ENCODE measurements around the gene ARL6IP4.

Gene ARL6IP4

GRCh38 chr12:122978507-122978955 lies 1.9 kb upstream of the ARL6IP4 start:
- DNase-seq (ENCODE audit: low read depth in 3 of 3), result no peak

GRCh38 chr12:122979001-122979907 lies 1.2 kb upstream of the ARL6IP4 start:
- no peak for DNase-seq (ENCODE audit: low read depth in 3 of 3)

- DNase-seq (ENCODE audit: low read depth in 3 of 3), result no peak
These were observed 636 bp upstream of the ARL6IP4 start for GRCh38 chr12:122979908-122980182.

- no peak for DNase-seq (ENCODE audit: low read depth in 3 of 3)
These were observed 573 bp downstream of the ARL6IP4 start for GRCh38 chr12:122981036-122981471.

GRCh38 chr12:122981587-122982476 lies 1.4 kb downstream of the ARL6IP4 start:
- DNase-seq (ENCODE audit: low read depth in 3 of 3), result no peak

- DNase-seq (ENCODE audit: low read depth in 3 of 3), result no peak
These were observed 2.0 kb downstream of the ARL6IP4 start for GRCh38 chr12:122982477-122982815.

- DNase-seq (ENCODE audit: low read depth in 3 of 3), result no peak
These were observed 2.7 kb downstream of the ARL6IP4 start for GRCh38 chr12:122982963-122983788.

- no peak for DNase-seq (ENCODE audit: low read depth in 3 of 3)
These were observed 3.5 kb downstream of the ARL6IP4 start for GRCh38 chr12:122983789-122984515.

- DNase-seq (ENCODE audit: low read depth in 3 of 3), result no peak
These were observed 4.3 kb downstream of the ARL6IP4 start for GRCh38 chr12:122984612-122985337.

GRCh38 chr12:122985338-122986257 lies 5.1 kb downstream of the ARL6IP4 start:
- DNase-seq (ENCODE audit: low read depth in 3 of 3), result no peak

GRCh38 chr12:122986258-122986871 lies 5.9 kb downstream of the ARL6IP4 start:
- DNase-seq (ENCODE audit: low read depth in 3 of 3), result no peak

GRCh38 chr12:122987086-122987951 lies 6.8 kb downstream of the ARL6IP4 start:
- no peak for DNase-seq (ENCODE audit: low read depth in 3 of 3)

GRCh38 chr12:122988036-122988435 lies 7.6 kb downstream of the ARL6IP4 start:
- DNase-seq (ENCODE audit: low read depth in 3 of 3), result no peak

- no peak for DNase-seq (ENCODE audit: low read depth in 3 of 3)
These were observed 8.2 kb downstream of the ARL6IP4 start for GRCh38 chr12:122988612-122989212.

- no peak for DNase-seq (ENCODE audit: low read depth in 3 of 3)
These were observed 8.9 kb downstream of the ARL6IP4 start for GRCh38 chr12:122989225-122989839.

GRCh38 chr12:122989874-122990419 lies 9.5 kb downstream of the ARL6IP4 start:
- no peak for DNase-seq (ENCODE audit: low read depth in 3 of 3)

- no peak for DNase-seq (ENCODE audit: low read depth in 3 of 3)
These were observed 10.1 kb downstream of the ARL6IP4 start for GRCh38 chr12:122990561-122990960.

Data from stimulated activated CD4-positive, alpha-beta T cell treated with anti-CD3 and anti-CD28 coated beads, TNF-alpha, amount 100 ng/mL, for 4 hours (primary cell).